ENCODE data around the gene LRRC42.

The LRRC42 gene

DNA sequence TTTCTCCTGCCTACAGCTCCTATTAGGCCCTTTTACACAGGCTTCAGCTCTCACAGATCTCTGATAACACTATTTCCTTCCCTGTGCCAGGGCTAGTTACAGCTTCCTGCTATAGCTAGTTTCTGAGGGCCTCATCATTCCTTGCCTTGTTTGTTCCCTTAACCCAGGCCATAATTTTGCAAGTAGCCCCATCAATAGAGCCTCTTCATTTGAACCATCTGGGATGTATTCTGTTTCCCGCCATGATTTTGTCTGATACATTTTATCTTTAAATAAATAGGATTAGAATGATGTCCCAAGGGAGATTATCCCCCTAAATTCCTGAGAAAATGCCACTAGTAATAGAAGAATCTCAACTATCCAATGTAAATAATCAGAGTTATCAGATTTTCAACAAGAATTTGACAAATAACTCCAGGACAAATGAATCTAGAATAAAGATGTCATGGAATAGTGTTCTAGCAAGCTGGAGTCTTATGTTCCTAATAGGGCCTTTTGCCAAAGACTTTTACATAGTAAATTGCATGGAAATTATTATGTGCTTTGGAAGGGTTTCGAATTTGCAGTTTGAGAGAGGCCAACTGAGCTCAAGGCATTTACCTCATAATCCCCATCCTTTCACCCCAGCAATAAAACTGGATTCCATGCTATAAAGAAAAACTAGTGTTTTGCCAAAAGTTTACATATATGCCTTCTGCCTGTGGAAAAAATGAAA, 16.7 kb upstream of the LRRC42 start:
- Mint-ChIP-seq H3K9me3 (no peaks in the 10 kb centered on the region), H3K36me3 (ENCODE audit: low read depth) (peaks cover 80% of the 10 kb centered on the region), H3K4me1 (ENCODE audit: low read depth) (no peaks in the 10 kb centered on the region), H3K4me3 (no peak overlapping the region), H3K27me3 (no peaks in the 10 kb centered on the region), H3K27ac (no peak overlapping the region)
- DNase-seq, result no peak

DNA sequence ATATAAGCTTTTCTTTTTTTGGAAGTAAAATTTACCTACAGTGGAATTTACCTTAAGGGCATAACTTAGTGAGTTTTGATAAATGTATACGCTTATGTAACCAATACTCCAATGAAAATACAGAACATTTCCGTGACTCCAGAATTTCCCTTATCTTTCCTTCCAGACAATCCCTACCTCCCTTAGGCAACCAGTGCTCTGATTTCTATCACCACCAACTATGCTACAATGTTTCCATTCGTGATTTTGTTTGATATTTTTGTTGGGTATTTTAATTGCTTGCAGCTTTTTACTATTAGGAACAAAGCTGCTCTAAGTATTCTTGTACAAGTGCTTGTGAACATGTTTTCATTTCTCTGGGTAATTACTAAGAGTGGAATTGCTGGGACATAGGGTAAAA, 15.2 kb upstream of the LRRC42 start:
- Mint-ChIP-seq H3K4me3 (no peak overlapping the region), H3K36me3 (ENCODE audit: low read depth) (peaks cover 86% of the 10 kb centered on the region), H3K9me3 (peaks cover 2% of the 10 kb centered on the region), H3K27ac (no peak overlapping the region), H3K27me3 (no peaks in the 10 kb centered on the region), H3K4me1 (ENCODE audit: low read depth) (no peaks in the 10 kb centered on the region)
- DNase-seq, result no peak

DNA sequence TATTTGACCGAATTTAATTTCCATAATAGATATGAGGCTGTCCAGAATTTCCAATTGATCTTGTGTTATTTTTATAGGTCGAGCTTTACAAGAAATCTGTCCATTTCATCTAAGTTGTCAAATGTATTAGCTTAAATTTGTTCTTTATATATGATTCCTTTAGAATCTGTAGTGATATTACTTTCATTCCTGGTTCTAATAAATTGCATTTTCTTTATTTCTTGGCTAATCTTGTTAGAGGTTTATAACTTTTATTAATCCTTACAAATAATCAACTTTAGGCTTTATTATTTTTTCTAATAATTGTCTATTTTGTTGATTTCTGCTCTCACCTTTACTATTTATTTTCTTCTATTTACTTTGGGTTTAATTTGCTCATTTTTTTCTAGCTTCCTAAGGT, 14.6 kb upstream of the LRRC42 start:
- Mint-ChIP-seq H3K27me3 (no peaks in the 10 kb centered on the region), H3K4me3 (no peak overlapping the region), H3K27ac (no peak overlapping the region), H3K36me3 (ENCODE audit: low read depth) (peaks cover 89% of the 10 kb centered on the region), H3K4me1 (ENCODE audit: low read depth) (no peaks in the 10 kb centered on the region), H3K9me3 (peaks cover 2% of the 10 kb centered on the region)
- no peak for DNase-seq

DNA sequence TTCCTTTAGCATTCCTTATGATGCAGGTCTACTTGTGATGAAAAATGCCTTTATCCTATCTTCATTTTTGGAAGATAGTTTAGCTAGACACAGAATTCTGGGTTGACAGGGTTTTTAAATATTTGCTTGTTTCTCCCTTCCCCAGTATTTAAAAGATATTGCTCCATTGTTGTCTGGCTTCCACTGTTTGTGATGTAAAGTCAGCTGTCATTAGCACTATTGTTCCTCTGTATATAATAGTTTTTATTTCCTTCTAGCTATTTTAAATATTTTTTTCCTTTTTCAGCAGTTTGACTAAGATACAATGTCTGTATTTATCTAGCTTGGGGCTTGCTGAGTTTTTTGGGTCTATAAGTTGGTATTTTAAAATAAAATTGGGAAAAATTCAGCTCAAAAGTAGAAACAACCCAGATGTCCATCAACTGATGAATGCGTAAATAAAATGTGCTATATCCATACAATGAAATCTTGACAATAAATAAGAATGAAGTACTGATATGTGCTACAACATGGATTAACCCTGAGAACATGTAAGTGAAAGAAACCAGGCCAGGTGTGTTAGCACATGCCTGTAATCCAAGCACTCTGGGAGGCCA, 11.9 kb upstream of the LRRC42 start:
- Mint-ChIP-seq H3K27me3 (no peaks in the 10 kb centered on the region), H3K9me3 (peaks cover 2% of the 10 kb centered on the region), H3K27ac (no peak overlapping the region), H3K4me3 (no peak overlapping the region), H3K4me1 (ENCODE audit: low read depth) (peaks cover 11% of the 10 kb centered on the region), H3K36me3 (ENCODE audit: low read depth) (peaks cover 85% of the 10 kb centered on the region)
- no peak for DNase-seq

DNA sequence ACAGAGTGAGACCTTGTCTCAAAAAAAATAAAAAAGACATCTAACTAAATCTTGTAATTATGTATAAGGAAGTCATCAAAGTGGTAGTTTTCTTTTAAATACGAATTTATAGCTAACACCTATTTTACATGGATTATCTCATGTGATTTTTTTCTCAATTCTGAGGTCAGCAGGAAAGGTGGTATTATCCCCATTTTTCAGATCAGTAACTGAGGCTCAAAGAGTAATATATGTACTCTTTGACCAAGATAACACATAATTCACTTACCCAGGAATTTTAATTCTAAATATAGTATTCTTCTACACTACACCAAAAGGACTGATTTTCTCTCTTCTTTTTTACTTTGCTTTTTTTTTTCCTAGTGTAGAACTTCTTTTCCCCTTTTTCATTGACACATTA, 9.7 kb upstream of the LRRC42 start:
- Mint-ChIP-seq H3K9me3 (peaks cover 2% of the 10 kb centered on the region), H3K4me1 (ENCODE audit: low read depth) (peaks cover 16% of the 10 kb centered on the region), H3K36me3 (ENCODE audit: low read depth) (peaks cover 78% of the 10 kb centered on the region), H3K4me3 (no peak overlapping the region), H3K27me3 (no peaks in the 10 kb centered on the region), H3K27ac (no peak overlapping the region)
- no peak for DNase-seq

DNA sequence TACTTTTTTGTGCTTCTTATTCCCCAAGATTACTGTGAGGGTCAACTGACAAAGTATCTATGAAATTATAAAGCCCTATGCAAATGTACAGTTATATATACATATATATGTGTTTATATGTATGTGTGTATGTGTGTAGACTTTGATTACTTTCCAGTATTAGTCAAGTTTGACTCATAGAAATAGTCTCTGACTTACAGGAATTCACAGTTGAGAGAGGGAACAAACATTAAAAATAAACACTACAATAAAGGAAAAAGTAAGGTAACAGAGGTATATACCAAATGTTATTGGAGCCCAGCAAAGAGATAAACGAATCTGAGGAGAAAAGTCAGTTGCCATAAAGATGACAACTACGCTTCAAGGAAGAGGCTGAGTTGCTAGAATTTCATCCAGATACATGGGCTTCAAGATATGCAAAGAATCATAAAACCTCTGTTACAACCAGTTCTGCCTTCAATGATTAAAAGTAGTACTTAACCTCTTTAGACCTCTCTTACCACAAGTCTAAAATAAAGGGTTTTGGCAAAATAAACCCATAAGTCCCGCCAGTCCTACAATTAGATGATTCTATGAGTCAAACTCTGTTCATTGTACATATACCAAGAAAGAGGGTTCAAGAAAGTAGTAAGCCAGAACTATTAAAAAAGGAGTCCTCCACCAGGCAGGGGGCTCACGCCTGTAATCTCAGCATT, 7.9 kb upstream of the LRRC42 start:
- Mint-ChIP-seq H3K36me3 (ENCODE audit: low read depth) (peaks cover 70% of the 10 kb centered on the region), H3K4me3 (no peak overlapping the region), H3K4me1 (ENCODE audit: low read depth) (peaks cover 29% of the 10 kb centered on the region), H3K9me3 (peaks cover 2% of the 10 kb centered on the region), H3K27ac (peak overlapping the region; percentile 27), H3K27me3 (no peaks in the 10 kb centered on the region)
- DNase-seq, result no peak

DNA sequence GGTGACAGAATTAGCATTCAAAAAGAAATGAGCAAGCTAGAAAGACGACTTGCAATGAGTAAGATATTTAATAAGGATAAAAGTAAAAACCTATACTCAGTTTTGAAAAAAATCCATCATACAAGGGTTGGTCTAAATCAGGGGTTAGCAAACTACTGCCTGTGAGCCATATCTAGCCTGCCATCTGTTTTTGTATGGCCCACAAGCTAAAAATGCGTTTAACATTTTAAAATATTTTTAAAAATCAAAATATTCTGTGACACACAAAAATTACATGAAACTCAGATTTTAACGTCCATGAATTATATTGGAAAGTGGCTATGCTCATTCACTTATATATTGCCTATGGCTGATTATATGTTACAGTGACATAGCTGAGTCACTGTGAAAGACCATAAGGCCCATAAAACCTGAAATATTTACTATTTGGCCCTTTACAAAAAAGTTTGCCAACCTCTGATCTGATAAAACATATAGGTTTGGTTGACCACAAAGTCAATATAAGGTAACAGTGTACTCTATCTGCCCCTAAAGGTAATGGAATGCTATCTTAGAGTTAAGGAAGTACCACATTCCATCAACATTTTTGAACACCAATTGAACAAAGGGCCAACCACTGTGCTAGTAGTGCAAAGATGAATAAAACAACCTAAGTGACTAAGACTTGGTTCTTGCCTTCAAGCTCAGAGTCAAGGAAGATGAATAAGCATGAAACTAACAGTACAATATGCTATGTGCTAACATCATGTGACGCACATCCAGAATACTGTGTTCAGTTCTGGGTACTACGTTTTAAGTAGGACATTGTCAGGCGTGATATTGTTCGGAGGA, 3.8 kb upstream of the LRRC42 start:
- Mint-ChIP-seq H3K4me3 (peak overlapping the region; percentile 96), H3K27ac (peak overlapping the region; percentile 55), H3K27me3 (no peaks in the 10 kb centered on the region), H3K9me3 (no peaks in the 10 kb centered on the region), H3K4me1 (ENCODE audit: low read depth) (peaks cover 53% of the 10 kb centered on the region), H3K36me3 (ENCODE audit: low read depth) (peaks cover 53% of the 10 kb centered on the region)
- DNase-seq, result no peak

DNA sequence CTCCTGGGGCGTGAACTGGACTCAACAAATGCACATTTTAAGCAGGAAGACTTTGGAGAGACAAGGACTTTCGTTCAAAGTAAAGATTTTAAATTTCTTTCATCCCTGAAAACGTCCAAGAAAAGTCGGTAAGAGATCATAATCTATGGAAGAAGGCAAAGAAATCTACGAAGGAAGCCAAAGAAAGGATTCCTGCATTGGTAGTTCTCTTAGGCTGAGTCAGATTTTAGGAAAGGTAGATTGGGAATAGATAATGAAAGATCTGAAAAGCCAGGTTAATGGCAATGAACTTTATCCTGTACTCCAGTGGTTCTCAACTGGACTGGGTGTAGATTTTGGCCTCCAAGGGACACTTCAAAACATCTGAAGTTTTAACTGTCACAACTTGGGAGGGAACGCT, 3.1 kb upstream of the LRRC42 start:
- no peak for DNase-seq
- H3K27me3 Mint-ChIP-seq, result no peaks in the 10 kb centered on the region
- H3K4me1 Mint-ChIP-seq (ENCODE audit: low read depth), result peaks cover 57% of the 10 kb centered on the region
- peaks cover 52% of the 10 kb centered on the region for H3K36me3 Mint-ChIP-seq (ENCODE audit: low read depth)
- H3K9me3 Mint-ChIP-seq, result no peaks in the 10 kb centered on the region
- peak overlapping the region; percentile 96 for H3K4me3 Mint-ChIP-seq
- peak overlapping the region; percentile 55 for H3K27ac Mint-ChIP-seq

DNA sequence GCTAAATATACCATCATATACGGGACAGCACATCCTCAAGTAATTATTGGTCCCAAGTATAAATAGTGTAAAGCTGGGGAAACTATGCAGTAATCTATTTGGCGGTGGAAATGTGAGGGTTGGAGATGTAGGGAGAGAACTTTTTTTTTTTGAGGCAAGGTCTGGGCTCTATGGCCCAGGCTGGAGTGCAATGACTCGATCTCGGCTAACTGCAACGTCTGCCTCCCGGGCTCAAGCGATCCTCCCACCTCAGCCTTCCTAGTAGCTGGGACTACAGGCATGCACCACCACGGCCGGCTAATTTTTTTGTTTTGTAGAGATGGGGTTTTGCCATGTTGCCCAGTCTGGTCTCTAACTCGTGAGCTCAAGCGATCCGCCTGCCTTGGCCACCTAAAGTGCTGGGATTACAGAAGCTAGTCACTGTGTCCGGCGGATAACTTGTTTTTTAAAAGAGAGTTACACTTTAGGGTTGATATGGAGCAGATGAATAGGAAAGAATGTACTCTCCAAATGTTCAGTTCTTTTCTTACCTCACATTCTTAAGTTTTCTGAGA, 2.6 kb upstream of the LRRC42 start:
- peaks cover 51% of the 10 kb centered on the region for H3K36me3 Mint-ChIP-seq (ENCODE audit: low read depth)
- H3K9me3 Mint-ChIP-seq, result no peaks in the 10 kb centered on the region
- no peaks in the 10 kb centered on the region for H3K27me3 Mint-ChIP-seq
- H3K4me1 Mint-ChIP-seq (ENCODE audit: low read depth), result peaks cover 57% of the 10 kb centered on the region
- no peak for DNase-seq
- H3K4me3 Mint-ChIP-seq, result peak overlapping the region; percentile 96
- peak overlapping the region; percentile 13 for H3K27ac Mint-ChIP-seq

DNA sequence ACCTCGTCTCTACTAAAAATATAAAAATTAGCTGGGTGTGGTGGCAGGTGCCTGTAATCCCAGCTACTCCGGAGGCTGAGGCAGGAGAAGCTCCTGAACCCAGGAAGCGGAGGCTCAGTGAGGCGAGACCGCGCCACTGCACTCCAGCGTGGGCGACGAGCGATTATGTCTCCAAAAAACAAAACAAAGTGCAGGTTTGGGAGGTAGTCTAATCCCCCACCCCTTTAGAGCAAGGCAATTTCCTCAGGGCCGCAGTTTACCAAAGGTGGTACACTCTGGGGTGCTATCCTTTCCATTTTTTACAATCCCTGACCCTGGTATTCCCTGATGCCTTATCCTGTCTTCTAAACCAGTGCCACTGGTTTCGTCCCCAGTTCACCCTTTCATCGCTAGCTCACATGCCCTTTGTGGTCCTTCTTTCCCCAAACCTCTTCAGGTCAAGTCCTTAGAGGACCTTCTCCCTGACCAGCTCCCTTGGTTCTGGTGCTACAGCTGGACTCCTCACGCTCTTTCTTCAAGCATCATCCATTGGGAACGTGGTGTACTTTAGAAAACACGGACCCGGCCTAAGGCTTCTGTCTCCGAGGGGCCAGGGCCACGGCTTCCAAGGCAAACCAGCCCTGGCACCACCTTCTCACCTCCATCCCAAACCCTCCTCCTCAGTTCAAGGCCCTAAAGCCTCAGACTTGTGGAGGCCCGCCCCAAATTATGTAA, 1.5 kb upstream of the LRRC42 start:
- Mint-ChIP-seq H3K27me3 (no peaks in the 10 kb centered on the region), H3K4me1 (ENCODE audit: low read depth) (peaks cover 55% of the 10 kb centered on the region), H3K36me3 (ENCODE audit: low read depth) (peaks cover 49% of the 10 kb centered on the region), H3K27ac (peak overlapping the region; percentile 97), H3K4me3 (peak overlapping the region; percentile 96), H3K9me3 (no peaks in the 10 kb centered on the region)
- DNase-seq, result no peak

DNA sequence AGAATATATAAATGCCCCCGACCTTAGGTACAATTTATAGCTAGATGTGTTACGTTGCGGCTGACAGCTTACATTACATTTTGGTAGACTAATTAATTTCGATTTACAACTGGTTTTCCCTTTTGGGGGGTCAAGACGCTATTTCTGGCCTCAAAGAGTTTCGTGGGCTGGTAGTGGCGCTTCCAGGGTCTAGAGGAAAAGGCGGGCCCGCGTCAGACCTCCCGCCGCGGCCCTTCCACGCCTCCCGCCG, 1.0 kb upstream of the LRRC42 start:
- Mint-ChIP-seq H3K4me1 (ENCODE audit: low read depth) (peaks cover 54% of the 10 kb centered on the region), H3K27ac (peak overlapping the region; percentile 97)

DNA sequence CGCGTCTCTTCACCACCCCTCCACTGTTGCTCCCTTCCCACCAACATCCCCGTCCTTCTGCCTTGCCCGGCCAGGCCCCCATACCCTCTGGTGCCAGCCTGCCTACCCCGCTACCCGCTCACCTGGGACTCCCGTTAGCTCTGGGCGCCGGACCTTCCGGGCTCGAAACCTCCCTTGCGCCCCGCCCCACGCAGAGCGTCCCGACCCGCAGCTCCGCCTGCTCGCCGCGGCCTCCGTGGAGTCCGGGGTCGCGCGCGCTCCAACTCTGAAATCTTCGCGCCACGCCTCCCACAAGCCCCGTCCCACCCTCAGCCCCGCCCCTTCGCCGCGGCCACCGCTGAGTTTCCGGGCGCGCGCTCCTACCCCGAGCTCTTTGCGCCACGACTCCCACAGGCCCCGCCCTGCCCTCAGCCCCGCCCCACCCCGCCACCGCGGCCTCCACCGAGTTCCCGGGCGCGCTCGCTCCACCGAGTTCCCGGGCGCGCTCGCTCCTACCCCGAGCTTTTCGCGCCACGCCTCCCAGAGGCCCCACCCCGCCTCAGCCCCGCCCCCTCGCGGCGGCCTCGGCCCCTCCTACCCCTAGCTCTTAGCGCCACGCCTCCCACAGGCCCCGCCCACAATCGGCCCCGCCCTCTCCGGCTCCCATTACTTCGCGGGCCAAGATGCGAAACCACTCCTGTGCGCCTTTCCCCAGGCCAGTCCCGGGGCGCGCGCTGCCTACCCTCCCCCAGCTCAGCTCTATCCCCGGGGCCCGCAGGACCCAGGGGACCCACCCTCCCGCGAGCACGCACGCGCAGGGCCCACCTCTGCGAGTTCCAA, 508 bp upstream of the LRRC42 start, which contains the start of gene IFT25:
Gene IFT25, minus strand, starts transcription at position 267 of the 819 bp plus-strand sequence. CDS start 5,617 bp downstream, outside the sequence.
- H3K36me3 Mint-ChIP-seq (ENCODE audit: low read depth), result peaks cover 49% of the 10 kb centered on the region
- H3K4me1 Mint-ChIP-seq (ENCODE audit: low read depth), result peaks cover 52% of the 10 kb centered on the region
- peak within 1 kb of the TSS; percentile 96 for H3K4me3 Mint-ChIP-seq
- H3K27me3 Mint-ChIP-seq, result no peaks in the 10 kb centered on the region
- no peaks in the 10 kb centered on the region for H3K9me3 Mint-ChIP-seq
- peak; percentile 100 for DNase-seq
- peak within 1 kb of the TSS; percentile 97 for H3K27ac Mint-ChIP-seq

More for the DNA sequence above, 1.0 kb upstream of the LRRC42 start:
- peak overlapping the region; percentile 96 for H3K4me3 Mint-ChIP-seq
- H3K9me3 Mint-ChIP-seq, result no peaks in the 10 kb centered on the region
- no peak for DNase-seq
- peaks cover 48% of the 10 kb centered on the region for H3K36me3 Mint-ChIP-seq (ENCODE audit: low read depth)
- no peaks in the 10 kb centered on the region for H3K27me3 Mint-ChIP-seq

DNA sequence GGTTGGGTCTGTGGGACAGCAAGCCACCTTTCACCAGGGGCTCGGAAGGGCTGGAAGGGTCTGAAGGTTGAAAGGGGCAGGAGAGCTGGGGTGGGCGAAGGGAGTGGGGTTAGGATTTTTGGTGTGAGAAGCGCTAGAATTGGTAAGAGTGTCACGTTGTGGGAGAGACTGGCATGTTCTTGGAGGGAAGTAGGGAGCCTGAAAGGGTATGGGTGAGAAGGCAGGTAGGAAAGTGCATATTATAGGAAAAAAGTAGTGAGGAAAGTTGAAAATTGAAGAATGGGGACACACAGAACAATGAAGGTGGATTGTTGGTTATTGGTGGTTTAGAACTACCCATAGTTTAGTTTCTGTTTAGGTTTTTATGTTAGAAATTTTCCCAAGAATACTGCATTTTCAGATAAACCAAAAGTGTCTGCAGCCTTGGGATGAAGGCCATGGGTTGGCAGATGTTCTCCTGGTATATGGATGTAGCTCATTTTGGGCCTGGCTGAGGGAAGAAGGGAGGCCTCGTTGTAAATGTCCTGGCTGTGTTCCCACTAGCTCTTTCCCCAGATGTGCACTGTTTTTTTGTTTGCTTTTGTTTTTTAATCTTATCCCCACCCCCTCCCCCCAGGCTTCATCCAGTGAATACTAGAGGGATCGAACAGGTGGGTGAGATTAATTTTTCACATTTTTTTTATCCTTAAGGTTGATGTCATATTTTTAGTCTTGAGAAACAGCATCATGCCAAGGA, 1.2 kb downstream of the LRRC42 start:
- H3K27ac Mint-ChIP-seq, result peak overlapping the region; percentile 85
- no peaks in the 10 kb centered on the region for H3K9me3 Mint-ChIP-seq
- no peaks in the 10 kb centered on the region for H3K27me3 Mint-ChIP-seq
- peaks cover 65% of the 10 kb centered on the region for H3K36me3 Mint-ChIP-seq (ENCODE audit: low read depth)
- DNase-seq, result no peak
- H3K4me1 Mint-ChIP-seq (ENCODE audit: low read depth), result peaks cover 48% of the 10 kb centered on the region
- H3K4me3 Mint-ChIP-seq, result peak overlapping the region; percentile 96
